Peyer's patch (tissue), 4 donors: ENCODE data around the gene ATP2B3.

Source experiments
- POLR2A ChIP-seq, 2 donors: fragments of 450-650 bp; IDR thresholded peaks; one replicate each; pipeline ENCODE4 v1.5.1; 2017; ENCODE audit warnings: antibody characterized with exemption in 2 of 2, mild to moderate bottlenecking in 2 of 2, moderate library complexity in 2 of 2
- TF ChIP-seq, protein P1 (sequence below), 6 experiments: fragments of 450-650 bp in 4 of 6; fragments of 200-600 bp in 2 of 6; sonication (generic) in 1 of 6; IDR thresholded peaks; one replicate each; pipeline ENCODE4 v1.5.1; 2017 to 2019; ENCODE audit warnings: antibody characterized with exemption in 6 of 6, mild to moderate bottlenecking in 3 of 6, moderate library complexity in 1 of 6

DNA sequence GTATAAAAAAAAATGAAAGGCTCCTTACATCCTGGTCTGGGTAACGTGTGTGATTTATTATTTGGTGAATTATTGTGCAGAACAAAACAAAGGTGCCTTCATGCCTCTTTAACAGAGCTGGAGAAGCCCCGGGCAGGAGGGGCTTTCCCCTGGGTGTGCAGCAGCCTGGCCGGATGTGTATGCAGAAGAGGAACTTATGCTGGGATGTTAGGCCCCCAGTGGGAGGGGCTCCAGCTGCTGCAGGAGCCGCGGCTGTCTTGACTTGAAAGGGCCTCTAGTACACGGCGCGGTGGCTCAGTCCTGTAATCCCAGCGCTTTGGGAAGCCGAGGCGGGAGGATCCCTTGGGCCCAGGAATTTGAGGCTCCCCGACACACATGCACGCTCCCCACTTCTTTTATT lies 65.5 kb downstream of the ATP2B3 start:
- TF ChIP-seq, protein P1, sequence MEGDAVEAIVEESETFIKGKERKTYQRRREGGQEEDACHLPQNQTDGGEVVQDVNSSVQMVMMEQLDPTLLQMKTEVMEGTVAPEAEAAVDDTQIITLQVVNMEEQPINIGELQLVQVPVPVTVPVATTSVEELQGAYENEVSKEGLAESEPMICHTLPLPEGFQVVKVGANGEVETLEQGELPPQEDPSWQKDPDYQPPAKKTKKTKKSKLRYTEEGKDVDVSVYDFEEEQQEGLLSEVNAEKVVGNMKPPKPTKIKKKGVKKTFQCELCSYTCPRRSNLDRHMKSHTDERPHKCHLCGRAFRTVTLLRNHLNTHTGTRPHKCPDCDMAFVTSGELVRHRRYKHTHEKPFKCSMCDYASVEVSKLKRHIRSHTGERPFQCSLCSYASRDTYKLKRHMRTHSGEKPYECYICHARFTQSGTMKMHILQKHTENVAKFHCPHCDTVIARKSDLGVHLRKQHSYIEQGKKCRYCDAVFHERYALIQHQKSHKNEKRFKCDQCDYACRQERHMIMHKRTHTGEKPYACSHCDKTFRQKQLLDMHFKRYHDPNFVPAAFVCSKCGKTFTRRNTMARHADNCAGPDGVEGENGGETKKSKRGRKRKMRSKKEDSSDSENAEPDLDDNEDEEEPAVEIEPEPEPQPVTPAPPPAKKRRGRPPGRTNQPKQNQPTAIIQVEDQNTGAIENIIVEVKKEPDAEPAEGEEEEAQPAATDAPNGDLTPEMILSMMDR (IDR thresholded peaks at IDR 0.05), result no peak
- TF ChIP-seq POLR2A (IDR thresholded peaks at IDR 0.05), result no peak
